ENCODE data around the gene NLRP9.

DNA sequence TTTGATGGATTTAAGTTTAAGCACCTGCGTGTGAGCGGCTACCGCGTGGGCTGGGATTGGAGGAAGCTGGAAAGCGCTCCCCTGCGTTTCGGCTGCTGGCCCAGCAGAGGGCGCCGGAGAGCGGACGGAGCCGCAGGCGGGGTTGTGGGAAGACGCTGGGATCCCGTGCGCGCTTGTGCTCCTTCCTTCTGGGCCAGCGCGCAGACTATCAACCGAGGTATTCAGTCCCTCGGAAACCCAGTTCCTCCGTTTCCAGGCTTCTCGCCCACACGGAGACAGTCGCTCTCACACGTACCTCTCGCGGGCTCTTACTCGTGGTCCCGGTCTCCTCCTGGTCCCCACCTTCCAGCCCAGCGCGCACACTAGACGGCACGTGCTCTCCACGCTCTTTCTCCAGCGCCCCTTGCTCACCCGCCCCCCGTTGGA lies 34.4 kb downstream of the NLRP9 start:
- TF ChIP-seq CTCF (IDR thresholded peaks at IDR 0.05) (peak; percentile 94), ZFX (IDR thresholded peaks at IDR 0.05; ENCODE audit: borderline replicate concordance) (no peak)

All from 22Rv1 (cell line).